ENCODE results near the gene DCLK1.

- TF ChIP-seq CTCF (IDR thresholded peaks at IDR 0.05 in 4 of 5, conservative IDR thresholded peaks at IDR 0.05 in 1 of 5) = peak; percentile 66 to 91 (median 82)
- no peak for TF ChIP-seq POLR2A (IDR thresholded peaks at IDR 0.05)
Observed at GRCh38 chr13:35720690-35721554, 410.3 kb downstream of the DCLK1 start.

Measured in gastrocnemius medialis (tissue), 4 donors.